D341Med (cell line): ENCODE measurements around the gene ATP5F1E.
"Not testable (repeated sequence)": the region's sequence is repeated elsewhere in the genome, so short reads cannot be mapped to it uniquely, and the experiment has no call there.

Experiments used
- DNase-seq: peaks from one replicate; pipeline ENCODE4 v3.0.0; 2012; ENCODE audit warnings: low spot score

Gene ATP5F1E

GRCh38 chr20:58988565-58988882, 43.6 kb downstream of the ATP5F1E start:
- DNase-seq = no peak

DNA sequence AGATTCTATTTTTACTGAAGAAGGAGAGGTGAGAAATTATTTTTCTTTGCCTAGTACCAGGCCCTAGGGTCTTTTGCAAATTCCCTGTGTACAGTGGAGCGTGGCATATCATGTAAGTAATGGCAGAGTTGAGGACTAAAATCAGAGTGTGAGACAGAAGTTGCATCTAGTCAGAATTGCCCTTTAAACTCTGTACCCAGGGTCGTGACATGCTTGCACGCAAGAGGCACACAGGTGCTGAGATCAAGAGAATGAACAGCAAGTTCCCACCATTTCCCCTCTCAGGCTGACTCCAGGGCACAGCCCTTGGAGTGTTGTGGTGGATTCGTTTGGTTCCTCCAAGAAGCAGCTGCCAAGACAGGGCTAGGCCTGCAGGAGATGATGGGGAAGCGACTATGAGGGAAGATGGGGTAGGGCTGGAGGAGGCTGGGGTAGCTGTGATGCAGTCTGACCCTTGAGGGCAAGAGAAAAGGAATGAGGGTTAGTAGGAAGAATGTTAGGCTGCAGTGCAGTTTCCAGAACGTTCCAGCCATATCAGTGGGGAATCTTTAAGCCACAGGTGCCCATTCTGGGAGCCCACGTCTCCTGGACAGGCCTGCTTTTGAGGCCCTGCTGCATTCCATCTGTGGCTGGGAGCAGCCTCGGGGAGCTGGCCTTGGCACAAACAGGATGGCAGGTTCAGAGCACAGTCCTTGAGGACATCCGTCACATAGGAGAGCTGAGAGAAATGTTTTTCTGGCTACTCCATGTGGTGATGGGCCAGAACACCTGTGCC, 44.2 kb downstream of the ATP5F1E start:
- no peak for DNase-seq

DNA sequence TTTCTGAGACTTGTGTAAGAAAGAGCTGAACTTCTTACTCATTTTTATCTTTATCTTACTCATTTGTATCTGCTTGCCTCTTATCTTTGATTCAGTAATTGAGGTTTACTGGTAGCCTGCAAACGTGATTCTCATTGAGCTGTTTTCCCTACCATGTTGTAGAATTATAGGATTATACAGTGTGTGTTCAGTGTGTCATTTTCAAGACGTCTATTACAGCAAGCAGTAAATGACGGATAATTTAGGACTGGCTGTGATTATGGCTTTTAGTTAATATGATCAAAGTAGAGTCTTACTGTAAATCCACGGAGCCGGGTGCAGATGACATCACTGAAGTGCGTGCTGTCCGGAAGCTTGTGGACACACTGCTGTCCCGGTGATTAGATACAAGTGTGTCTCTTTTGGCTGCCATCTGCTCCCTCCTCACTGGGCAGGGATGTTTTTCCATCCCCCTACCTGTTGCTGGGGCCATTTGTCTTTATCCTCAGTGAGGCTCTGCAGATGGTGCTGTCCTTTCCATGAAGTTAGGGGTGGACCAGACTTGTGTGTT, 45.1 kb downstream of the ATP5F1E start:
- peak; percentile 78 for DNase-seq

- no peak for DNase-seq
Measured at GRCh38 chr20:58986286-58986967, 45.7 kb downstream of the ATP5F1E start.

DNA sequence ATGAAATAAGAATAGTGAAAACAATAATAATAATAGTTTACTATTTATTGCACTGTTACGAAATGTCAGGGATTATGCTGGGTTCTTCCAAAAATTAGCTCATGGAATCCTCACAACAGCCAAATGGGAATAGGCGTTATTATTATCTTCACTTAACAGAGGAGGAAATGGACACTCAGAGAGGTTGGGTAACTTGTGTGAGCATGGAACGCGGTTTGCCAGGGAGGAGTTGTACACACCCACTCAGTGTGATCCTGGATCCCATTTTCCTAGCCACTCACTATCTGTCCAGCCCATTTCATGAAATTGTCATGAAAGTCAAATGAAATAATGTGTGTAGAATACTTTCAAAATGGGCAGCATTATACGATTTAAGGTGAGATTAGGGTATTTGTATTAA, 46.5 kb downstream of the ATP5F1E start:
- DNase-seq = no peak

GRCh38 chr20:58984691-58985090, 47.4 kb downstream of the ATP5F1E start:
- no peak for DNase-seq

GRCh38 chr20:58983115-58983468, 49.0 kb downstream of the ATP5F1E start:
- DNase-seq = not testable (repeated sequence)

DNA sequence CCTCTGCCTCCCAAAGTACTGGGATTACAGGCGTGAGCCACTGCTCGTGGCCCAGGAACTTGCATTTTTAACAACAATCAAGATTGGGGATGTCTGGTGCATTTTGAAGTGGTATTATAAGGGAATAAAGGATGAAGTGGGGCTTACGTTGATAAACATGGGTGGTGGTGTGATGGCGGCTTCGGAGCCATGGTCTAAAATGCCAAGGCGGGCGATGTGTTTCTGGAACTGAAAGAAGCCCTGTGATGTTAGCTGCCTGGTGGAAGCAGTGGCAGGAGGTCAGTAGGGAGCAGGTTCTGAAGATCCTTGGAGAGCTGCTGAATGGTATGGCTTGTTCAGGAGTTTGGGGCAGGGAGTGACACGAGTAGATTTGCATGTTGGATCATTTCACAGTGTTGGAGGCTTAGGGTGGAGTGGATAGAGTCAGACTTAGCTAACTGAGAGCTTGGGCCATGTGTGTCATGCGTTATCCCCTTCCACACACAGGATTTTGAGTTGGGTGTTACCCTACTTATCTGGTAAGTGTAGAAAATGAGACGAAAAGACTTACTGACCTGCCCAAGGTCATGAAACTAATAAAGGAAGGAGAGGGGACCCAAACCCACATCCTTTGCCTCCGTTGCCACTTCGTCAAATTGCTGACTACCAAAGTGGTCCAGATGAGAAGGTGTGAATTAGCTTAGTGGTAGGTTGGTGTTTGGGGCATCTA, 49.6 kb downstream of the ATP5F1E start:
- DNase-seq = no peak

- no peak for DNase-seq
Measured at GRCh38 chr20:58981628-58982364, 50.3 kb downstream of the ATP5F1E start.

DNA sequence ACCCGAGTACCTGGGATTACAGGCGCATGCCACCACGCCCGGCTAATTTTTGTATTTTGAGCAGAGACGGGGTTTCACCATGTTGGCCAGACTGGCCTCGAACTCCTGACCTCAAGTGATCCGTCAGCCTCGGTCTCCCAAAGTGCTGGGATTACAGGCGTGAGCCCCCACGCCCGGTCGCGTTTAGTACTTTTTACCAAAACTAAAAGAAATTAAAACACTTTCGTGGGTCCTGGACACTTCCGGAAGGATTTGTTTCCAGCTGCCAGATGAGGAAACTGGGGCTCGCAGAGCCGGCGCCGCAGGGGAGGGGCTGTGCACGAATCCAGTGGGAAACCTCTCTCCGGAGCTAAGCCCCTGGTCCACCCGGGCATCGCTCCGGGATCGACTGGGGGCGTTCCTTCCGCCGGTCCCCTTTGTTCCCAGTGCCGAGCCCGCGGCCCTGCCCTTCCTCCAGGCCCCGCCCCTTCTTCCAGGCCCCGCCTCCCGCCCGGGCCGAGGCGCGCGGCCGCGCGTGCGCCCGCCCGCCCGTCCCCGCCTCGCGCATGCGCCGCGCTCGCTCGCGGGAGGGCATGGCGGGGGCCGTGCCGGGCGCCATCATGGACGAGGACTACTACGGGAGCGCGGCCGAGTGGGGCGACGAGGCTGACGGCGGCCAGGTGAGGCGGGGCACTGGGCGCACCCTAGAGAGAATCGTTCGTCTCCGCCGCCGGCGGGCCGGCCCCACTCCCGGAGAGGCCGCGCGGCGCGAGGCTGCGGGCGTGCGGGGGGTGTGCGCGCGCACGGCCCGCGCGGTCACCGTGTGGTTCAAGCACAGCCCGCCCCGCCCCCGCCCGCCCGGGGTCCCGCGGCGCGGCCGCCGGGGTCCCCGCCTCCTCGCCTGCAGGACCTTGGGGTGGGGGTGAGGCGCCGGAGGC, 51.2 kb downstream of the ATP5F1E start, which contains the start of gene NELFCD:
TSS of gene NELFCD (plus strand) at position 546 of the 917 bp plus-strand sequence. CDS start at position 600, 54 bp downstream.
- DNase-seq = peak; percentile 100

- no peak for DNase-seq
Measured at GRCh38 chr20:58978351-58979190, 53.6 kb downstream of the ATP5F1E start.

DNA sequence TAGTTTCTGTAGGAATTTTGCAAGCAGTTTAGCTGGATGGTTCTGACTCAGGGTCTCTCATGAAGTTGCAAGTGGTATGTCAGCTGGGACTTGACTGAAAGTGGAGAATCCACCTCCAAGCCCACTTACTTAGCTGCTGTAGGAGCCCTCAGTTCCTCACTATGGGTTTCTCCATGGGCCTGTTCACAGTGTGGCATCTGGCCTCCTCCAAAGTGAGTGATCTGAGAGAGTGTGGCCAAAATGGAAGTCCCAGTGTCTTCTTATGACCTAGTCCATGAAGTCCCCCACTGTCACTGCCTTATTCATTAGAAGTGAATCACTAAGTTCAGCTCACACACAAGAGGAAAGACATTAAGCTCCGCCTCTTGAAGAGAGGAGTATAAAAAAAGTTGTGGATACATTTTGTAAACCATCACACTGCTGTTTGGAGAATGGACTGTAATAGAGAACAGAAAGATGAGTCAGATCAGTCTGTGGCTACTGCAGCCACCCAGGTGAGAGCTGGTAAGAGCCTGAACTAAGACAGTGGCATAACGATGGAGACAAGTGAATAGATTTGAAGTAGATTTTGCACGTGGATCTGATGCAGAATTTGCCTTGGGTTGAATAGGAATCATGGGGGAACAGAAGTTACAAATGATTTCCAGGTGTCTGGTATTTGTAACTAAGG, 55.9 kb downstream of the ATP5F1E start:
- no peak for DNase-seq
